NCI-H1417 treated with DMSO at 0.1 percent for 48 hours (cell line): ENCODE data around the gene SKOR1.

ENCODE experiments used
- DNase-seq: peaks from one replicate; lab custom pipeline; 2025; lab: John Stamatoyannopoulos, UW

Gene SKOR1

GRCh38 chr15:67832897-67833709, 7.8 kb downstream of the SKOR1 start:
- no peak for DNase-seq

GRCh38 chr15:67833710-67834511, 8.6 kb downstream of the SKOR1 start:
- DNase-seq = no peak

- DNase-seq = no peak
Observed at GRCh38 chr15:67834581-67835296, 9.4 kb downstream of the SKOR1 start.

DNA sequence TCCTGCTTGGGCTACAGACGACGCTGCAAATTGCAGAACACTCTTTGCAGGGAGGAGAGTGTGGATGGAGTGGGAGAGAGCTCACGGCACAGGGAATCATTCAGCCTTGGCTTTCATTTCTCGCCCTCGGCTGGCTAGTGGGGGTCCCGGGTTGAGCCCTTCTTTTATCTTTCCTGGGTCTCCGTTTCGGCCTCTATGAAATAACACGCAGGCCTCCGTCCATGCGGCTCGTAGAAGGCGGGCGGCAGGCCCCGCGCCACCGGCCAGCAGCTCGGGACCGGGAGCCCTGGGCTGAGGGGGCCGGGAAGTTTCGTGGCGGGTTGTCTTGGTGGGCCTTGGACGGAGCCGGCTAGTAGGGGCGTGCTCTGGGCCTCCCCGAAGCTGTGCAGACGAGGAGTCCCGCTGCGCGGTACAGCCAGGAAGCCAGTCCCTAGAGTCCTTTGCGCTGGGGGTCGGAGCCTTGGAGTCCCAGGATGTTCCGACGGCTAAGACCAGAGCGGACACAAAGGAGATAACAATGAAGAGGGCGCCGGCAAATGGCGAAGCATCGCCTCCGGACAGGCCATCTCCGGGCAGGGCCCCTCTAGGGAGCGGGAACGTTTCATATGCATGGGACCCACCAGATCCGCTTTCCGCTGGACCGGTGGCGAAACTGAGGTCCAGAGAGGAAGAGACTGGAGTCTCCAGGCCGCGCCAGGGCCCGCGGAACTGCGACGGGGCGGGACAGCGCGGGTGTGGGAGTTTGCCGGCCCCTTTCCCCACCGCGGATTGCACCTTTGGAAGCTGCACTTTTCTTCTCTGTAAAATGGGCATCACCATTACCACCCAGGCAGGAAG, 10.2 kb downstream of the SKOR1 start:
- DNase-seq = no peak

DNA sequence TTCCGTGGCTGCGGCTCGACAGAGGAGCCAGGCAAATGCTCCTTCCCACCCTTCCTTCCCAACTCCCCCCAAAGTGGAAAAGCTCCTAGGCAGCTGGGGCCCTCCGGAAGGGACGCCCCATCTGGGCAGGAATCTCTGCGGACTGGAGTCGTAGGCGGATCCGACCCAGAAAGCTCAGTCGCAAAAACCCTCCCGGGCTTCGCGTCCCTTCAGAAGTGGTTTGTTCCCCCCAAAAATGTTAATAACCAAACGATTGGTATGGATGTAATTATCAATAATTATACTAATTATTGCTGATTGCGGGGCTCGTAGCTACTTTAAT, 10.8 kb downstream of the SKOR1 start:
- no peak for DNase-seq

DNA sequence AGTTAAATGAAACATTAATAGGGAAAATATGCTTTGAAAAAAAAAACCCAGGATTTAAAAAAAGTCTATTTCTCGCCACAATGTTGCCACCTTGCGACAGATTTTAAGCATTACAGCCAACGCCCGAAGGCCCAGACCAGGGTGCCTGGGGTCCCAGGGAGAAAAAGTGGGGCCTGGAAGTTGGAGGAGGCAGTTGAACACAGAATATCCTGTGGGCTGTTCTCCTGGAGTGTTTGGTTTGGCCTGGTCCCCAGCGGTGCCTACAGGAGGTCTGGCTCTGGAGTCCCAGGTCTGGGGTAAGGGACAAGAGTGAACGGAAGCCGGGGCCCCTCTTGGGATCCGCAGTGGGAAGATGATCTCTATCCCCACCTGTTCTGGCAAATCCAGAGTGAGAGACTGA, 11.2 kb downstream of the SKOR1 start:
- peak; percentile 34 for DNase-seq

- DNase-seq = no peak
Observed at GRCh38 chr15:67836955-67837354, 11.6 kb downstream of the SKOR1 start.

GRCh38 chr15:67838789-67839332, 13.6 kb downstream of the SKOR1 start:
- no peak for DNase-seq

DNA sequence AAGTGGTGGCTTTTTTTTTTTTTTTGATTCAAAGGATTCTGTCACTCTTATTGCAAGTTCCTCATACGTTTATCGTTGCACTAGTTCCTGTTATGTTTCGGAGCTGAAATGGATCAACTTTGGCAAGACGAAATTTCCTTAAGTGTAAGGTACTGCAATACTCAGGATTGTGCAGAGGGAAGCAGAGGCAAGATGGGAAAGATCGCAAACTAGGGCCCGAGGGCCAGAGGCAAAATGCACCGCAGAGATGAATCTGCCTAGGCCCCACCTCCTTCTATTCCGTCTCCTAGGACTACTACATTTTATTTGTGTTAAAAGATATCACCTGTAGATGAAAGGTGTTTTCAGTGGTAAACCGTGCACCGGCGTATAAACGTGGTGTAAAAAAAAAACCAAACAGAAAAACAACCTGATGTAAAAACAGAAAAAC, 14.2 kb downstream of the SKOR1 start:
- peak; percentile 76 for DNase-seq

DNA sequence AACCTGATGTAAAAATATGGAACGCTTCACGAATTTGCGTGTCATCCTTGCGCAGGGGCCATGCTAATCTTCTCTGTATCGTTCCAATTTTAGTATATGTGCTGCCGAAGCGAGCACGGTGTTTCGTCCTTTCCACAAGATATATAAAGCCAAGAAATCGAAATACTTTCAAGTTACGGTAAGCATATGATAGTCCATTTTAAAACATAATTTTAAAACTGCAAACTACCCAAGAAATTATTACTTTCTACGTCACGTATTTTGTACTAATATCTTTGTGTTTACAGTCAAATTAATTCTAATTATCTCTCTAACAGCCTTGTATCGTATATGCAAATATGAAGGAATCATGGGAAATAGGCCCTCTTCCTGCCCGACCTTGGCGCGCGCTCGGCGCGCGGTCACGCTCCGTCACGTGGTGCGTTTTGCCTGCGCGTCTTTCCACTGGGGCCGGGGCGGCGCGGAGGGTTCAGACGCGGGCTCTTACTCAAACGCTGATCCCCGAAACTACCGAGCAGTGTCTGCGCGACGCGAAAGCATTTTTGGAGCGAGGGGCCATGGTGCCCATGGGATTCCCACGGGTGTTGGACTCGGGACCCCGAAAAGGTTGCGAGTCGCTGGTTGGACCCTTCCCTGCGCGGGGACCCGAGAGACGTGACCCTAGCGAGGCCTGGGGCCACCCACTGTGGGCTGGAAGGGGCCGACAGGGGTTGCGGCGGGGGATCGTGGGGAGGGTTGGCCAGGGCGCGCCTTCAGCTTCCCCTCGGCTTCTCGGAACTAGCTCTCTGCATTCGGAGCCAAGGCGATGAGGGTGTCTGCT, 14.8 kb downstream of the SKOR1 start, which contains the start of gene RNU6-1:
Gene RNU6-1 (minus strand): TSS at position 117 of the 820 bp plus-strand sequence.
- peak; percentile 99 for DNase-seq

GRCh38 chr15:67840749-67841512, 15.6 kb downstream of the SKOR1 start:
- DNase-seq = no peak

- DNase-seq = no peak
Observed at GRCh38 chr15:67841513-67841762, 16.1 kb downstream of the SKOR1 start.

GRCh38 chr15:67843092-67843501, 17.8 kb downstream of the SKOR1 start:
- DNase-seq = no peak

DNA sequence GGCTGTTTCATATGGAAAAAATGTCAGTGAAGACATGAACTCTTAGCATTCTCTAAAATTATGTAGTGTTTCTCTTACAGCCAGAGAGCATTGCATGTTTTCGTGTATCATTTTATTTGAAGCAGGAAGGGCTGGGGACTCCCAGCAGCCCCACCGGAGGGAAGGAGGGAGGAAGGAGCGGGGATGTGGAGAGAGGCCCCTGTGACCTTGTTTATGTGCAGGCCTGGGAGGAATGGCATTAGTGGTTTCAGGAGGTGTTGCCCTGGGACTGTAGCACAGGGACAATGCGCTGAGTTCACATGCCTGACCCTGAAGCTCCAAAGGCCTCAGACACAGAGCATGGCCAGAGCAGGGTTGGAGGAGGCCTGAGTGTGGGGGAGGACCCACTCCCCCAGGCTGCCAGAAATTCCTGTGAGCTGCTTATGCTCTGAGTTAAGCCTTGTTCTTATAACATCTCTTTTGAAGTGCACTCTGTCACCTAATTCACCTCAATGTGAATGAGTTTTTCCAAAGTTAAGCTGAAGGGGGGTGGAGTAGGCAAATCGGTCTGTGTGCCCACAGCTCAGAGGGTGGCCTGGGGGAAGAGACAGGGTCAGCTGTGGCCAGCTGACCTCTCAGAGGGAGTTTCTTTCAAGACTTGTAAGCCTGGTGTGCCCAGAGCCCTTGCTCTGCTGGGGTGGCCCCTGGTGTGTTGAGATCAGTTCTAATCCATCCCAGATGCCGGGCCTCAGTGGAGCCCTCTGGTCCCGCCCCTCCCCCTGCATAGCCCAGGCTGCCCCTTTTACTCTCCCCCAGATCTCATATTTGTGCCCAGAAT, 18.5 kb downstream of the SKOR1 start:
- DNase-seq = no peak

GRCh38 chr15:67845974-67846373, 20.7 kb downstream of the SKOR1 start:
- no peak for DNase-seq

- no peak for DNase-seq
Observed at GRCh38 chr15:67849538-67849937, 24.2 kb downstream of the SKOR1 start.

DNA sequence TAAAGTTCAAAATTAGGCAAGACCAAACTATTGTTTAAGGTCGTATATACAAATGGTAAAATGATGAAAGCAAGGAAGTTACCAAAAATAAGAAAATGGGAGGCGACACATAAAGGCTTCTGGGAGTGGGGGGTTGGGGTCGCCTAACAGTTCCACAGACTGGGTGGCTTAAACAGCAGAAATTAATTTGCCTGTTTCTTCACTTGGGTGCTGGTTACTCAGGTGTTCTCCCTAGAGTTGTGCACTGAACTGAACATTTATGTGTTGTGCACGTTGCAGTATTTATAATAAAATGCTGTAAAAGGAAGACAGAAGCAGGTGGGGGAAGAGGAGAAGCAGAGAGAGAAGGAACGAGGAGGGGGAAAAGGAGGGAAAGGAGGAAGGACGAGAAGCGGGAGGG, 25.0 kb downstream of the SKOR1 start:
- DNase-seq = no peak

DNA sequence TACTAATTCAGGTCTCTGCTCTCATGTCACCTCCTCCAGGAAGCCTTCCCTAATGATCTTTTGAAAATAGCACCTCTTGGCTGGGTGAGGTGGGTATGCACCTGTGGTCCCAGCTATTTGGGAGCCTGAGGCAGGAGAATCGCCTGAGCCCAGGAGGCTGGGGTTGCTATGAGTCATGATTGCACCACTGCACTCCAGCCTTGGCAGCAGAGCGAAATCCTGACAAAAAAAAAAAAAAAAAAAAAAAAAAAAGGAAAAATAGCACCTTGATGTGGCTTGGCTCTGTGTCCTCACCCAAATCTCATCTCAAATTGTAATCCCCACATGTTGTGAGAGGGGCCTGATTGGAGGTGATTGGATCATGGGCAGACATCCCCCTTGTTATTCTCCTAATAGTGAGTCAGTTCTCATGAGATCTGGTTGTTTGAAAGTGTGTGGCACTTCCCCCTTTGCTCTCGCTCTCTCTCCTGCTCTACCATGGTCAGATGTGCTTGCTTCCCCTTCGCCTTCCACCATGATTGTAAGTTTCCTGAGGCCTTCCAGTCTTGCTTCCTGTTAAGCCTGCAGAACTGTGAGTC, 25.8 kb downstream of the SKOR1 start:
- no peak for DNase-seq

DNA sequence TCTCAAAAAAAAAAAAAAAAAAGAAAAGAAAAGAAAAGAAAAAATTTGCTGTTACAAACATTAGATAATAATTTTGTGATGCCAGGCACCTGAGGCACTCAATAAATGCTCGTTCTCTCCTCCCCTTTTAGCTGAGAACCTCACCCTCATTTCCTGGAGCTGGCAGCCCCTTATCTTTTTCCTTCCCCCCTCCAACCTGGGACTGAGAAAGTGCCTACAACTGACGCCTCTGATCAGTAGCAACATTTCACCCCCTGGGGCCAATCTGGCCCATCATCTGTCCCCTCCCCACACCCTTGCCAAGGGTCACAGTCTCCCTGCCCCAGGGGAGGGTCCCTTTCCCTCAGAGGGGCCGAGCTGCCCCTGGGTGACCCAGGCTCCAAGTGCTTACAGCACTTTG, 27.1 kb downstream of the SKOR1 start:
- DNase-seq = no peak
